Left ventricle myocardium inferior (tissue), 1 donor: ENCODE data around the gene GARIN1A. TPM values are rescaled to one million over a fixed set of nuclear protein-coding genes. Genes with fewer than 3 reads are reported as not detected.

ENCODE experiments used
- DNase-seq: peaks from one replicate; pipeline ENCODE4 v3.0.0-alpha.2; 2020
- H3K27ac ChIP-seq: fragments of 200-600 bp; replicated peaks from 2 replicates; pipeline ENCODE4 v1.8.0; 2021
- H3K27me3 ChIP-seq: fragments of 200-600 bp; 2 replicates; pipeline ENCODE4 v1.8.0; 2021; ENCODE audit warnings: low read depth
- H3K36me3 ChIP-seq: fragments of 200-600 bp; 2 replicates; pipeline ENCODE4 v1.8.0; 2021
- H3K4me1 ChIP-seq: fragments of 200-600 bp; 2 replicates; pipeline ENCODE4 v1.8.0; 2021
- H3K4me3 ChIP-seq: fragments of 200-600 bp; 2 replicates; pipeline ENCODE4 v1.8.0; 2021; ENCODE audit warnings: mild to moderate bottlenecking, moderate library complexity
- H3K9me3 ChIP-seq: fragments of 200-600 bp; replicated peaks from 2 replicates; pipeline ENCODE4 v1.8.0; 2021
- CTCF ChIP-seq: fragments of 200-600 bp; IDR thresholded peaks from 2 replicates; pipeline ENCODE4 v1.8.0; 2021; ENCODE audit warnings: antibody characterized with exemption, mild to moderate bottlenecking, borderline replicate concordance
- intact Hi-C: fragments of 100-400 bp; cut with micrococcal nuclease; formaldehyde crosslinking; loops from one replicate; pipeline ENCODE4 v1.11.0; 2022
- total RNA-seq: library from RNA; stranded (reverse); fragmentation: NEBNext Ultra II Directional; extraction: Animal tissue kit (Norgen Biotek cat#: 25700); gene quantifications from one replicate; pipeline ENCODE4 v1.2.1, GENCODE V29; 2021
- donor health status: DM: no; HTN: yes; CAD: no; lungs with severe emphysema.

Gene GARIN1A
- total RNA-seq, 1 donor from 2014 or later, result 1.6 TPM

GRCh38 chr7:128721376-128721775, 49.3 kb downstream of the GARIN1A start:
- Histone ChIP-seq H3K27ac (no peak overlapping the region), H3K27me3 (no peaks in the 10 kb centered on the region), H3K4me3 (no peak overlapping the region), H3K4me1 (no peaks in the 10 kb centered on the region), H3K36me3 (no peaks in the 10 kb centered on the region), H3K9me3 (no peaks in the 10 kb centered on the region)
- DNase-seq, result no peak
- intact Hi-C loops, result no loop called here
- no peak for TF ChIP-seq CTCF

Other genes starting within 250 kb of the GARIN1A start
- 7.9 TPM for gene HILPDA, start 216.4 kb upstream of the GARIN1A start, total RNA-seq
- 19.5 TPM for gene METTL2B, start 195.5 kb upstream of the GARIN1A start, total RNA-seq
- gene CALU, start 67.1 kb downstream of the GARIN1A start, total RNA-seq, result 236 TPM
- gene OPN1SW, start 103.5 kb downstream of the GARIN1A start, total RNA-seq, result not detected
- gene CCDC136, start 119.7 kb downstream of the GARIN1A start, total RNA-seq, result 8.2 TPM
- gene FLNC, start 158.1 kb downstream of the GARIN1A start, total RNA-seq, result 839 TPM
- 101 TPM for gene ATP6V1F, start 190.6 kb downstream of the GARIN1A start, total RNA-seq
- 0.19 TPM for gene KCP, start 238.4 kb downstream of the GARIN1A start, total RNA-seq